ENCODE results near the gene CNNM4. TPM values are rescaled to one million over a fixed set of nuclear protein-coding genes. Genes with fewer than 3 reads are reported as not detected.
A peak's percentile ranks its signal among the peaks of the same experiment; 100 is the strongest.

Gene CNNM4
- polyA plus RNA-seq (2011; rRNA removed) (4.7 and 4.9 TPM in 2 replicates), polyA minus RNA-seq (2011; rRNA and poly(A)+ RNA removed) (7.4 and 8.4 TPM in 2 replicates)

DNA sequence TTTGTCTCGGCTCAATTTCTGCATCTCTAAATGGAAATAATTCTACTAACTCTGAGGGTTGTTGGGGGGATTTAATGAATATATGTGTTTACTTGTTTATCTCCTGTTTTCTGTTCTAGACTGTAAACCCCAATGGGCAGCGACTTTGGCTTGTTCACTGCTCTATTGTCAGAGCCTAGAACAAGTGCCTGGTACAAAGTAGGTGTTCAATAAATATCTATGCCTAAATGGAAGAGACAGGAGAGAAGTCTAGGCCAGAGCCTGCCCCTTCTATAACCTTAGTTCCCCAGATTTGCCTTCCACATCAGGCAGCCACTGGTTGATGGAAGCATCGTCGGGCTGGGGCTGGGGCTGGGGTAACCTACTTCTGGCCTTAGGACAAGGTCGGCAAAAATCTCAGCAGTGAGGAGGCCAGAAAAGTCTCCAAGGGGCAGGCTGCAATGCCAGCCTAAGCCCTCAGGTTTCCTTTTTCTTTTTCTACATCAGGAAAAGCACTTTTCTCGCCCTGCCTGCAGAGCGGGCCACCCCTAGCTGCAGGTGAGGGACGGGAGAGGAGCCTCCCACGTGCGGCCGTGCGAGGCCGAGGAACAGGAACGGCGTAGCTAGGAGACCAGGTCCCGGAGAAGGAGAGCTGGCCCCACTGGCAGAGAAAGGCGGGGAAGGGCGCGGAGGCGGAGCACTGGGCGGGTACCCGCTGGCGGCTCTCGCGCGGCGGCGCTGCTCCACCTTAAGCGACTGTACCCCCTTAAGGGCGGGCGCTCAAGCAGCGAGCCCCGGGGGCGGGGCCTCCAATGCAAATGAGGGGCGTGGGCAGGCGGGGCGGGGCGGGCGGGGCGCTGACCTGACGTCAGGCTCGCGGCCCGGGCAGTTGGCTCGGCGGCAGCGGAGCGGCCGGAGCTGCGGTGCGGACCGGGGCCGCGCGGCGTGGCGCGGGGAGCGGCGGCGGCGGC is at the start of gene CNNM4:
TSS of gene CNNM4 (plus strand) at position 867 of the 950 bp plus-strand sequence. CDS start 98 bp downstream, outside the sequence.
- CTCF ChIA-PET: interaction anchor here (0.6 to 2.8 kb wide), 8 partner anchors 14 to 134 kb away, joined by 3 to 16 read pairs (median 5); no protein-coding TSS in a partner anchor
- DNase-seq (ENCODE audit: low read depth, low spot score): peak; percentile 66
- TF ChIP-seq, protein P1, sequence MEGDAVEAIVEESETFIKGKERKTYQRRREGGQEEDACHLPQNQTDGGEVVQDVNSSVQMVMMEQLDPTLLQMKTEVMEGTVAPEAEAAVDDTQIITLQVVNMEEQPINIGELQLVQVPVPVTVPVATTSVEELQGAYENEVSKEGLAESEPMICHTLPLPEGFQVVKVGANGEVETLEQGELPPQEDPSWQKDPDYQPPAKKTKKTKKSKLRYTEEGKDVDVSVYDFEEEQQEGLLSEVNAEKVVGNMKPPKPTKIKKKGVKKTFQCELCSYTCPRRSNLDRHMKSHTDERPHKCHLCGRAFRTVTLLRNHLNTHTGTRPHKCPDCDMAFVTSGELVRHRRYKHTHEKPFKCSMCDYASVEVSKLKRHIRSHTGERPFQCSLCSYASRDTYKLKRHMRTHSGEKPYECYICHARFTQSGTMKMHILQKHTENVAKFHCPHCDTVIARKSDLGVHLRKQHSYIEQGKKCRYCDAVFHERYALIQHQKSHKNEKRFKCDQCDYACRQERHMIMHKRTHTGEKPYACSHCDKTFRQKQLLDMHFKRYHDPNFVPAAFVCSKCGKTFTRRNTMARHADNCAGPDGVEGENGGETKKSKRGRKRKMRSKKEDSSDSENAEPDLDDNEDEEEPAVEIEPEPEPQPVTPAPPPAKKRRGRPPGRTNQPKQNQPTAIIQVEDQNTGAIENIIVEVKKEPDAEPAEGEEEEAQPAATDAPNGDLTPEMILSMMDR (IDR thresholded peaks at IDR 0.05; ENCODE audit: low read depth, low read length): peak; percentile 9; the same call in 1 of the 2 replicates
- Histone ChIP-seq H3K27ac (ENCODE audit: low read depth, low read length) (peak within 1 kb of the TSS; percentile 47), H3K9me3 (ENCODE audit: control insufficient read depth, insufficient read depth, low read length) (peaks cover 5% of the 10 kb centered on the region; the same call in 1 of the 2 replicates), H3K4me3 (ENCODE audit: low read depth, low read length) (peak within 1 kb of the TSS; percentile 82), H3K27me3 (ENCODE audit: control insufficient read depth, insufficient read depth, low read length) (no peaks in the 10 kb centered on the region)
- POLR2A ChIA-PET: interaction anchor here (0.6 to 1.0 kb wide), 10 partner anchors 16 to 767 kb away, joined by 3 to 13 read pairs (median 4); partner anchors contain the start of gene KANSL3

DNA sequence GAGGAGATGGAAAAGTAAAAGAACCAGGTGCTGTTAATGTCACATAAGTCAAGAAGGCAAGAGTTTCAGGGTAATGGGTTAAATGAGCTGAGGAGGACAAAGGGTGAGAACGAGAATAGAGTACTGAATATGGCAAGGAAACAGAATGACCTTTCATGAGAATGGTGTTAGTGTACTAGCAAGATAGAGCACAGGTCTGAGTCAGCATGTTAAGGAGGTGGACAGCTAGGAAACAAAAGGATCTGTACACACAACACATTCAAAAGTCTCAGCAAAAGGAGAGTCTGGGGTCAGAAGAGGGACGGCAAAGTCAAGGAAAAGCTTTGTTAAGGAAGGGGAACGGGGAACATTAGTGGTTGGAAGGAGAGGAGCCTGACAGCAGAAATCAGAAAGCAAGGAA is 49.7 kb upstream of the CNNM4 start:
- Histone ChIP-seq H3K9me3 (ENCODE audit: control insufficient read depth, insufficient read depth, low read length) (no peaks in the 10 kb centered on the region), H3K27me3 (ENCODE audit: control insufficient read depth, insufficient read depth, low read length) (no peaks in the 10 kb centered on the region), H3K4me3 (ENCODE audit: low read depth, low read length) (no peak overlapping the region), H3K27ac (ENCODE audit: low read depth, low read length) (no peak overlapping the region)
- no peak for DNase-seq (ENCODE audit: low read depth, low spot score)
- POLR2A ChIA-PET: no interaction called here
- CTCF ChIA-PET: no interaction called here
- TF ChIP-seq, protein P1 (IDR thresholded peaks at IDR 0.05; ENCODE audit: low read depth, low read length): no peak

DNA sequence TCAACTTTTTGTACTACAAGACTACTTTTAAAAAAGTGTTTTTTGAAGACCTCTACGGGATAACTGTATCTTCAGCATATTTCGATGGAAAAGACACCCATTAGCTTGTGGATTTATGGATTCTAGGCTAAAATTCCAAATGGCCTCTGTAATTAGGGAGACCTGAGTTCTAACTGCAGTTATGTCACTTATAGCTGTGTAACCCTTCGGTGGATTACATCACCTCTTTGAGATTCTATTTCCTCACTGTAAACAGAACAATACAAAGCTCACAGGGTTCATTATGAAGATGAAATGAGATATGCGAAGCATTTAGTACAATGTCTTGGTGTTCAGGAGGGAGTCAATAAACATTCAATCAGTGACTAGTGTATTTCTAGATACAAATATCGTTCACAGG is 45.0 kb upstream of the CNNM4 start:
- DNase-seq (ENCODE audit: low read depth, low spot score): no peak
- ChIA-PET CTCF (interaction anchor here (1.1 kb wide), 1 partner anchor 161 kb away, joined by 3 read pairs; no protein-coding TSS in a partner anchor), POLR2A (no interaction called here)
- Histone ChIP-seq H3K27me3 (ENCODE audit: control insufficient read depth, insufficient read depth, low read length) (no peaks in the 10 kb centered on the region), H3K9me3 (ENCODE audit: control insufficient read depth, insufficient read depth, low read length) (no peaks in the 10 kb centered on the region), H3K4me3 (ENCODE audit: low read depth, low read length) (no peak overlapping the region), H3K27ac (ENCODE audit: low read depth, low read length) (no peak overlapping the region)
- TF ChIP-seq, protein P1 (IDR thresholded peaks at IDR 0.05; ENCODE audit: low read depth, low read length): no peak

DNA sequence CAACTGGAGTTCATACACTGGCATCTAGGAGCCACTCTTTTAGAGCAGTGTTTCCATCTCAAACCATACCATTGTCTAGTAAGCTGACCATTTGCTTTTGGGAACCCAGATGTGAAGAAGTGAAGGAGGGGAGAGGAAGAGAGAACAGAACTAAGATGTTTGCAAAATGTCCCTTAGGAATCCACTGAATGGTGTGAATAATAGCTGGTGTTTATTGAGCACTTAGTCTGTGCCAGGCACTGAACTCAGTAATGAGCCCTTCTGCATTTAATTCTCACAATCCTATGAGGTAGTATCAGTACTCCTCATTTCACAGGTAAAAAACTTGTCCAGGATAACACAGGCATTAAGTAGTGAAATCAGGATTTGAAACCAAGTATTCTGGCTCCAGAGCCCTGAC is 44.3 kb upstream of the CNNM4 start:
- CTCF ChIA-PET: interaction anchor here (1.1 kb wide), 1 partner anchor 161 kb away, joined by 3 read pairs; no protein-coding TSS in a partner anchor
- no peak overlapping the region for H3K27ac ChIP-seq (ENCODE audit: low read depth, low read length)

More for the DNA sequence above, 44.3 kb upstream of the CNNM4 start:
- H3K27me3 ChIP-seq (ENCODE audit: control insufficient read depth, insufficient read depth, low read length): no peaks in the 10 kb centered on the region
- no peak for DNase-seq (ENCODE audit: low read depth, low spot score)
- H3K4me3 ChIP-seq (ENCODE audit: low read depth, low read length): no peak overlapping the region
- POLR2A ChIA-PET: no interaction called here
- H3K9me3 ChIP-seq (ENCODE audit: control insufficient read depth, insufficient read depth, low read length): no peaks in the 10 kb centered on the region
- TF ChIP-seq, protein P1 (IDR thresholded peaks at IDR 0.05; ENCODE audit: low read depth, low read length): no peak
